Fibroblast of lung (primary cell): ENCODE results near the gene NLRP14. TPM values are rescaled to one million over a fixed set of nuclear protein-coding genes. Genes with fewer than 3 reads are reported as not detected.
A peak's percentile ranks its signal among the peaks of the same experiment; 100 is the strongest.

Experiments
- DNase-seq, 2 donors: peaks; one replicate each; pipeline versions ENCODE4 v3.0.0 to v3.0.0-alpha.2; 2010; ENCODE audit warnings: low read depth in 2 of 2
- H2AFZ ChIP-seq: 2 replicates; pipeline ENCODE4 v1.5.1; 2012; ENCODE audit warnings: low read length, control low read depth, inconsistent platforms
- H3K27ac ChIP-seq: 2 replicates; pipeline ENCODE4 v1.5.1; 2011; ENCODE audit warnings: low read length, control low read depth; ENCODE audit not compliant: insufficient read depth
- H3K27me3 ChIP-seq: 2 replicates; pipeline ENCODE4 v1.5.1; 2011; ENCODE audit warnings: mild to moderate bottlenecking, low read length; ENCODE audit not compliant: control insufficient read depth, insufficient read depth
- H3K36me3 ChIP-seq: 2 replicates; pipeline ENCODE4 v1.5.1; 2011; ENCODE audit warnings: low read length; ENCODE audit not compliant: control insufficient read depth, insufficient read depth
- H3K4me1 ChIP-seq: 2 replicates; pipeline ENCODE4 v1.5.1; 2011; ENCODE audit warnings: low read length; ENCODE audit not compliant: control insufficient read depth, insufficient read depth; ENCODE audit errors: extremely low read depth
- H3K4me2 ChIP-seq: 2 replicates; pipeline ENCODE4 v1.5.1; 2011; ENCODE audit warnings: low read length, control low read depth; ENCODE audit not compliant: insufficient read depth; ENCODE audit errors: extremely low read depth
- H3K4me3 ChIP-seq, 4 experiments: fragments of 200-600 bp in 1 of 4; sonication (generic) in 1 of 4; replicated peaks in 1 of 4; 2 replicates each; pipeline ENCODE4 v1.5.1; 2011 to 2016; ENCODE audit warnings: low read length in 4 of 4, low read depth in 3 of 4, mild to moderate bottlenecking in 3 of 4, control low read depth in 2 of 4, inconsistent platforms in 1 of 4, mixed read lengths in 1 of 4; ENCODE audit not compliant: insufficient read depth in 1 of 4; ENCODE audit errors: control extremely low read depth in 1 of 4
- H3K79me2 ChIP-seq: 2 replicates; pipeline ENCODE4 v1.5.1; 2012; ENCODE audit warnings: mild to moderate bottlenecking, low read length, inconsistent platforms; ENCODE audit not compliant: control insufficient read depth, insufficient read depth
- H3K9ac ChIP-seq: 2 replicates; pipeline ENCODE4 v1.5.1; 2011; ENCODE audit warnings: mild to moderate bottlenecking, low read length, control low read depth; ENCODE audit not compliant: insufficient read depth
- H3K9me3 ChIP-seq: 2 replicates; pipeline ENCODE4 v1.5.1; 2012; ENCODE audit warnings: low read depth, low read length; ENCODE audit not compliant: control insufficient read depth, insufficient read depth
- H4K20me1 ChIP-seq: 2 replicates; pipeline ENCODE4 v1.5.1; 2011; ENCODE audit warnings: low read length; ENCODE audit not compliant: control insufficient read depth, insufficient read depth; ENCODE audit errors: extremely low read depth
- EZH2 ChIP-seq: IDR thresholded peaks from 2 replicates; pipeline ENCODE4 v1.5.1; 2012; ENCODE audit warnings: low read length, control low read depth, mild to moderate bottlenecking; ENCODE audit errors: missing control alignments
- polyA plus RNA-seq, 2 donors: library from polyadenylated mRNA; depleted of rRNA in 1 of 2; stranded (reverse) in 1 of 2; unstranded in 1 of 2; fragments of >200 nt; gene quantifications; 2 replicates each; pipeline ENCODE4 v1.2.1, GENCODE V29; 2011 to 2012; ENCODE audit warnings: missing spikeins in 1 of 2
- total RNA-seq: library from RNA; depleted of rRNA; stranded (reverse); fragments of >200 nt; gene quantifications from 2 replicates; pipeline ENCODE4 v1.2.1, GENCODE V29; 2014
- TF ChIP-seq, protein P1 (sequence below), 2 donors: IDR thresholded peaks in 1 of 2; conservative IDR thresholded peaks in 1 of 2; 1 replicate in 1 of 2; 2 replicates in 1 of 2; pipeline ENCODE4 v1.5.1; 2011 to 2012; ENCODE audit warnings: low read length in 2 of 2, control low read depth in 1 of 2, inconsistent platforms in 1 of 2, low read depth in 1 of 2, mild to moderate bottlenecking in 1 of 2

NLRP14 gene
- total and polyA plus RNA-seq, 2 donors (not counting 1 experiment from before 2014, with no cell fraction given) = 0.05 to 0.17 TPM

DNA sequence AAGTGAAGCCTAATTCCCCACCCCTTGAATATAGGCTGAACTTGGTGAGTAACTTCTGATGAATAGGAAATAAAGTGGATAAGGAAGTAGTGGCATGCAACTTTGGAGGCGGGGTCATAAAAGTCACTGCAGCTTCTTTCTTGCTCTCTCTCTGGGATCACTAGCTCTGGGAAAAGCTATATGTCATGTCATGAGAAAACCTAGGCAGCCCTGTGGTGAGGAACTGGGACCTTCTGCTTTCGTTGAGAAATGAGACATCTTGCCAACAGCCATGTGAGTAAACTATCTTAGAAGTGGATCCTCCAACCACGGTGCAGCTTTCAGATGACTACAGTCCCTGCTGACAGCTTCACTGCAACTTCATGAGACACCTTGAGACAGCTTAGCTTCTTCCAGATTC, 15.8 kb upstream of the NLRP14 start:
- H3K4me2 ChIP-seq = peak overlapping the region; percentile 21
- H4K20me1 ChIP-seq = no peaks in the 10 kb centered on the region
- no peaks in the 10 kb centered on the region for H3K36me3 ChIP-seq
- H3K4me3 ChIP-seq = no peak overlapping the region
- H2AFZ ChIP-seq = peak overlapping the region; percentile 9
- no peaks in the 10 kb centered on the region for H3K27me3 ChIP-seq
- no peak overlapping the region for H3K27ac ChIP-seq
- peaks cover 2% of the 10 kb centered on the region for H3K4me1 ChIP-seq
- no peaks in the 10 kb centered on the region for H3K9me3 ChIP-seq
- TF ChIP-seq, protein P1, sequence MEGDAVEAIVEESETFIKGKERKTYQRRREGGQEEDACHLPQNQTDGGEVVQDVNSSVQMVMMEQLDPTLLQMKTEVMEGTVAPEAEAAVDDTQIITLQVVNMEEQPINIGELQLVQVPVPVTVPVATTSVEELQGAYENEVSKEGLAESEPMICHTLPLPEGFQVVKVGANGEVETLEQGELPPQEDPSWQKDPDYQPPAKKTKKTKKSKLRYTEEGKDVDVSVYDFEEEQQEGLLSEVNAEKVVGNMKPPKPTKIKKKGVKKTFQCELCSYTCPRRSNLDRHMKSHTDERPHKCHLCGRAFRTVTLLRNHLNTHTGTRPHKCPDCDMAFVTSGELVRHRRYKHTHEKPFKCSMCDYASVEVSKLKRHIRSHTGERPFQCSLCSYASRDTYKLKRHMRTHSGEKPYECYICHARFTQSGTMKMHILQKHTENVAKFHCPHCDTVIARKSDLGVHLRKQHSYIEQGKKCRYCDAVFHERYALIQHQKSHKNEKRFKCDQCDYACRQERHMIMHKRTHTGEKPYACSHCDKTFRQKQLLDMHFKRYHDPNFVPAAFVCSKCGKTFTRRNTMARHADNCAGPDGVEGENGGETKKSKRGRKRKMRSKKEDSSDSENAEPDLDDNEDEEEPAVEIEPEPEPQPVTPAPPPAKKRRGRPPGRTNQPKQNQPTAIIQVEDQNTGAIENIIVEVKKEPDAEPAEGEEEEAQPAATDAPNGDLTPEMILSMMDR (conservative IDR thresholded peaks at IDR 0.05 in 1 of 2, IDR thresholded peaks at IDR 0.05 in 1 of 2; ENCODE audit: low read depth in 1 of 2, low read length in 2 of 2) = no peak
- no peak for TF ChIP-seq EZH2
- no peaks in the 10 kb centered on the region for H3K79me2 ChIP-seq
- H3K9ac ChIP-seq = no peak overlapping the region
- DNase-seq = peak; percentile 22 to 39

DNA sequence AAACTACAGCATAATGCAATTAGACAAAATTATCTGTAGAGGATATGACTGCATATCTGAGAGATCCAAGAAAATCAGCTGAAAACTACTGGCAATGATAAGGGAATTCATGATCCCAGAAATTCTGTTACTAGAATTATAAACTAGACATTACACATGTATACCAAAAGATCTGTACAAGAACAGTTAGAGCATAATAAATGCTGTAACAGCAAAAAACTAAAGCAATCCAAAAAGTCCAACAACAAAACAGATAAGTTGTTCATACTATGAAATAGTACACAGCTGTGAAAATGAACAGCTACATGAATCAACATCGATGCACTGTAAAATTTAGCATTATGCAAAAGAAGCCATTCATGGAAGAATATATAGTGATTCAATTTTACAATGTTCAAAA, 6.2 kb upstream of the NLRP14 start:
- TF ChIP-seq EZH2 = no peak
- no peaks in the 10 kb centered on the region for H3K27me3 ChIP-seq

DNA sequence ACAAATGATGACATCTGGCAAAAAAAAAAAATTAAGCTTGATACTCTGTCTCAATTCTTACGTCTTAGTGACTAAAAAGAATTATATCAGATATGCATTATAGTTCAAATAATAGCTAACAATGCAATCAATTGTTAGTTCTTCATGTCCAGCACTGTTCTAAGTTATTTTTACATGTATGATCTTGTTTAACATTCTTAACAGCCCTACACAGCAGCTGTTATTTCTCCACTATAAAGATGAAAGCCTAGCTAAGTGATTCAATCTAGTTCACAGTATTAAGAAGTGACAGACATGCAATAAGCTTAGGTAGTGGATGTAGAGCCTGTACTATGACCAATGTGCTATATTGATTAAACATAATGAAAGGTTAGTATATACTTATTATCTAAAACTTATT, 4.3 kb upstream of the NLRP14 start:
- Histone ChIP-seq H3K36me3 (no peaks in the 10 kb centered on the region), H3K9ac (no peak overlapping the region), H3K4me1 (peaks cover 3% of the 10 kb centered on the region), H3K27me3 (no peaks in the 10 kb centered on the region), H3K9me3 (no peaks in the 10 kb centered on the region), H4K20me1 (no peaks in the 10 kb centered on the region), H3K4me3 (no peak overlapping the region), H3K79me2 (no peaks in the 10 kb centered on the region), H3K27ac (no peak overlapping the region), H3K4me2 (no peak overlapping the region), H2AFZ (no peak overlapping the region)
- TF ChIP-seq, protein P1 (conservative IDR thresholded peaks at IDR 0.05 in 1 of 2, IDR thresholded peaks at IDR 0.05 in 1 of 2; ENCODE audit: low read depth in 1 of 2, low read length in 2 of 2) = no peak
- no peak for DNase-seq

More for the DNA sequence above, 6.2 kb upstream of the NLRP14 start:
- Histone ChIP-seq H2AFZ (no peak overlapping the region), H3K4me1 (no peaks in the 10 kb centered on the region), H3K36me3 (no peaks in the 10 kb centered on the region), H3K27ac (no peak overlapping the region), H4K20me1 (no peaks in the 10 kb centered on the region), H3K79me2 (no peaks in the 10 kb centered on the region), H3K4me3 (no peak overlapping the region), H3K9ac (no peak overlapping the region), H3K4me2 (no peak overlapping the region), H3K9me3 (no peaks in the 10 kb centered on the region)
- DNase-seq = no peak
